Stimulated activated CD8-positive, alpha-beta memory T cell treated with anti-CD3 and anti-CD28 coated beads, Interleukin-2, amount 100 ng/mL, for 1 hour (primary cell): ENCODE data around the gene PLXNA4.

ENCODE experiments used
- DNase-seq, 2 donors: peaks; one replicate each; pipeline ENCODE4 v3.0.0-alpha.2; 2020; ENCODE audit warnings: low read depth in 2 of 2

The PLXNA4 gene

GRCh38 chr7:132475037-132475668, 101.1 kb downstream of the PLXNA4 start:
- DNase-seq: no peak

GRCh38 chr7:132472463-132473120, 103.7 kb downstream of the PLXNA4 start:
- DNase-seq: no peak

- DNase-seq: no peak
These were observed 104.8 kb downstream of the PLXNA4 start for GRCh38 chr7:132471515-132471914.

GRCh38 chr7:132469681-132470080, 106.6 kb downstream of the PLXNA4 start:
- no peak for DNase-seq

GRCh38 chr7:132469264-132469663, 107.0 kb downstream of the PLXNA4 start:
- DNase-seq: no peak

GRCh38 chr7:132466367-132466766, 109.9 kb downstream of the PLXNA4 start:
- DNase-seq: no peak

- DNase-seq: no peak
These were observed 110.8 kb downstream of the PLXNA4 start for GRCh38 chr7:132465516-132465915.

- DNase-seq: no peak
These were observed 111.5 kb downstream of the PLXNA4 start for GRCh38 chr7:132464740-132465139.

GRCh38 chr7:132463922-132464321, 112.3 kb downstream of the PLXNA4 start:
- no peak for DNase-seq

GRCh38 chr7:132462478-132462877, 113.8 kb downstream of the PLXNA4 start:
- DNase-seq: no peak

GRCh38 chr7:132461032-132461592, 115.2 kb downstream of the PLXNA4 start:
- DNase-seq: no peak

GRCh38 chr7:132458729-132459128, 117.5 kb downstream of the PLXNA4 start:
- no peak for DNase-seq

GRCh38 chr7:132457658-132458057, 118.6 kb downstream of the PLXNA4 start:
- DNase-seq: no peak

- DNase-seq: no peak
These were observed 119.9 kb downstream of the PLXNA4 start for GRCh38 chr7:132456418-132456817.

GRCh38 chr7:132455378-132455777, 120.9 kb downstream of the PLXNA4 start:
- no peak for DNase-seq

GRCh38 chr7:132453826-132454225, 122.4 kb downstream of the PLXNA4 start:
- no peak for DNase-seq

- DNase-seq: no peak
These were observed 125.1 kb downstream of the PLXNA4 start for GRCh38 chr7:132451161-132451560.

GRCh38 chr7:132450696-132451095, 125.6 kb downstream of the PLXNA4 start:
- no peak for DNase-seq

GRCh38 chr7:132450188-132450587, 126.1 kb downstream of the PLXNA4 start:
- DNase-seq: no peak

- no peak for DNase-seq
These were observed 129.5 kb downstream of the PLXNA4 start for GRCh38 chr7:132446666-132447278.

- no peak for DNase-seq
These were observed 130.0 kb downstream of the PLXNA4 start for GRCh38 chr7:132446260-132446659.

GRCh38 chr7:132443761-132444520, 132.3 kb downstream of the PLXNA4 start:
- no peak for DNase-seq
